OCI-LY7 (cell line): ENCODE measurements around the gene OPRL1. TPM values are rescaled to one million over a fixed set of nuclear protein-coding genes. Genes with fewer than 3 reads are reported as not detected.

ENCODE experiments used
- BruUV-seq: library from RNA; stranded (reverse); fragments of 400-500 nt; replicated peaks from 2 replicates; lab custom pipeline; 2021; lab: Mats Ljungman, UMichigan
- CTCF ChIA-PET: fragments of 300-600 bp; sonication (Branson Sonifier 250); formaldehyde crosslinking; loops from one replicate; lab custom pipeline; 2022; ENCODE audit warnings: antibody characterized with exemption; ENCODE audit not compliant: unreplicated experiment; lab: Charles Lee
- POLR2A ChIA-PET: fragments of 300-600 bp; sonication (Branson Sonifier 250); formaldehyde crosslinking; loops from one replicate; lab custom pipeline; 2022; ENCODE audit warnings: antibody characterized with exemption; lab: Charles Lee
- DNase-seq: peaks from one replicate; pipeline ENCODE4 v3.0.0-alpha.2; 2015; ENCODE audit warnings: low spot score
- H2AFZ ChIP-seq: fragments of 200-600 bp; sonication (generic), shearing (Covaris generic); 2 replicates; pipeline ENCODE4 v1.6.1; 2014; ENCODE audit warnings: mild to moderate bottlenecking, antibody characterized with exemption, low read length, moderate library complexity
- H3K27ac ChIP-seq: fragments of 200-600 bp; sonication (generic); 2 replicates; pipeline ENCODE4 v1.5.1; 2014; ENCODE audit warnings: mixed run types, low read depth, mild to moderate bottlenecking, moderate library complexity, low read length, inconsistent platforms; ENCODE audit not compliant: poor library complexity, severe bottlenecking
- H3K36me3 ChIP-seq: fragments of 200-600 bp; sonication (generic); 2 replicates; pipeline ENCODE4 v1.6.1; 2014; ENCODE audit warnings: mild to moderate bottlenecking, antibody characterized with exemption, low read length, moderate library complexity, mixed read lengths; ENCODE audit not compliant: insufficient read depth
- H3K4me1 ChIP-seq: fragments of 200-600 bp; sonication (generic); 2 replicates; pipeline ENCODE4 v1.5.1; 2014; ENCODE audit warnings: mild to moderate bottlenecking, low read length; ENCODE audit not compliant: insufficient read depth, poor library complexity, severe bottlenecking
- H3K4me2 ChIP-seq: fragments of 200-600 bp; sonication (generic); 2 replicates; pipeline ENCODE4 v1.6.1; 2014; ENCODE audit warnings: mild to moderate bottlenecking, low read length
- H3K4me3 ChIP-seq: fragments of 200-600 bp; sonication (generic); 2 replicates; pipeline ENCODE4 v1.5.1; 2014; ENCODE audit warnings: mild to moderate bottlenecking, low read depth, low read length; ENCODE audit not compliant: poor library complexity, severe bottlenecking
- H3K79me2 ChIP-seq: fragments of 200-600 bp; sonication (generic); 2 replicates; pipeline ENCODE4 v1.6.1; 2016; ENCODE audit warnings: low read depth, mild to moderate bottlenecking, low read length, moderate library complexity, mixed read lengths; ENCODE audit not compliant: insufficient read depth
- H3K9me2 ChIP-seq: fragments of 200-600 bp; sonication (generic); 2 replicates; pipeline ENCODE4 v1.6.1; 2016; ENCODE audit warnings: mild to moderate bottlenecking, low read length, mixed read lengths; ENCODE audit not compliant: insufficient read depth
- H3K9me3 ChIP-seq: fragments of 200-600 bp; sonication (generic); 2 replicates; pipeline ENCODE4 v1.6.1; 2014; ENCODE audit warnings: mild to moderate bottlenecking, mixed run types, low read length, mixed read lengths
- H4K20me1 ChIP-seq: fragments of 200-600 bp; sonication (generic); 2 replicates; pipeline ENCODE4 v1.6.1; 2014; ENCODE audit warnings: mild to moderate bottlenecking, antibody characterized with exemption, low read length, moderate library complexity, mixed read lengths; ENCODE audit not compliant: insufficient read depth
- EZH2phosphoT487 ChIP-seq: fragments of 200-600 bp; sonication (generic); IDR thresholded peaks from 2 replicates; pipeline ENCODE4 v1.6.1; 2018; ENCODE audit warnings: low read depth, borderline replicate concordance, mild to moderate bottlenecking, mixed run types, antibody characterized with exemption, low read length, moderate library complexity, mixed read lengths
- intact Hi-C: fragments of 100-400 bp; cut with micrococcal nuclease; formaldehyde crosslinking; loops from one replicate; pipeline ENCODE4 v1.10.0; 2022; ENCODE audit not compliant: unreplicated experiment
- total RNA-seq, 2 experiments: library from RNA; depleted of rRNA in 1 of 2; stranded (reverse); fragments of >200 nt in 1 of 2; shearing (Covaris generic) in 1 of 2; gene quantifications; 2 replicates each; pipeline ENCODE4 v1.2.3, GENCODE V29; 2014 to 2022
- TF ChIP-seq, protein P1 (sequence below): fragments of 200-600 bp; sonication (generic); conservative IDR thresholded peaks from 2 replicates; pipeline ENCODE4 v1.5.1; 2014; ENCODE audit warnings: mild to moderate bottlenecking, antibody characterized with exemption, low read length, moderate library complexity, mixed read lengths

OPRL1 gene
- total RNA-seq, 2 experiments from 2014 or later, result 6.4 to 7.6 TPM

GRCh38 chr20:64044484-64045247, 35.2 kb upstream of the OPRL1 start:
- Histone ChIP-seq H3K9me2 (no peaks in the 10 kb centered on the region), H4K20me1 (no peaks in the 10 kb centered on the region), H3K4me2 (no peak overlapping the region), H3K9me3 (no peaks in the 10 kb centered on the region), H2AFZ (no peak overlapping the region), H3K27ac (no peak overlapping the region), H3K4me3 (no peak overlapping the region), H3K79me2 (no peaks in the 10 kb centered on the region), H3K4me1 (peaks cover 13% of the 10 kb centered on the region), H3K36me3 (no peaks in the 10 kb centered on the region)
- ChIA-PET CTCF (no interaction called here), POLR2A (no interaction called here)
- BruUV-seq, result no TSS peak
- intact Hi-C loops, result no loop called here
- TF ChIP-seq, protein P1, sequence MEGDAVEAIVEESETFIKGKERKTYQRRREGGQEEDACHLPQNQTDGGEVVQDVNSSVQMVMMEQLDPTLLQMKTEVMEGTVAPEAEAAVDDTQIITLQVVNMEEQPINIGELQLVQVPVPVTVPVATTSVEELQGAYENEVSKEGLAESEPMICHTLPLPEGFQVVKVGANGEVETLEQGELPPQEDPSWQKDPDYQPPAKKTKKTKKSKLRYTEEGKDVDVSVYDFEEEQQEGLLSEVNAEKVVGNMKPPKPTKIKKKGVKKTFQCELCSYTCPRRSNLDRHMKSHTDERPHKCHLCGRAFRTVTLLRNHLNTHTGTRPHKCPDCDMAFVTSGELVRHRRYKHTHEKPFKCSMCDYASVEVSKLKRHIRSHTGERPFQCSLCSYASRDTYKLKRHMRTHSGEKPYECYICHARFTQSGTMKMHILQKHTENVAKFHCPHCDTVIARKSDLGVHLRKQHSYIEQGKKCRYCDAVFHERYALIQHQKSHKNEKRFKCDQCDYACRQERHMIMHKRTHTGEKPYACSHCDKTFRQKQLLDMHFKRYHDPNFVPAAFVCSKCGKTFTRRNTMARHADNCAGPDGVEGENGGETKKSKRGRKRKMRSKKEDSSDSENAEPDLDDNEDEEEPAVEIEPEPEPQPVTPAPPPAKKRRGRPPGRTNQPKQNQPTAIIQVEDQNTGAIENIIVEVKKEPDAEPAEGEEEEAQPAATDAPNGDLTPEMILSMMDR, result no peak
- TF ChIP-seq EZH2phosphoT487, result no peak
- no peak for DNase-seq

DNA sequence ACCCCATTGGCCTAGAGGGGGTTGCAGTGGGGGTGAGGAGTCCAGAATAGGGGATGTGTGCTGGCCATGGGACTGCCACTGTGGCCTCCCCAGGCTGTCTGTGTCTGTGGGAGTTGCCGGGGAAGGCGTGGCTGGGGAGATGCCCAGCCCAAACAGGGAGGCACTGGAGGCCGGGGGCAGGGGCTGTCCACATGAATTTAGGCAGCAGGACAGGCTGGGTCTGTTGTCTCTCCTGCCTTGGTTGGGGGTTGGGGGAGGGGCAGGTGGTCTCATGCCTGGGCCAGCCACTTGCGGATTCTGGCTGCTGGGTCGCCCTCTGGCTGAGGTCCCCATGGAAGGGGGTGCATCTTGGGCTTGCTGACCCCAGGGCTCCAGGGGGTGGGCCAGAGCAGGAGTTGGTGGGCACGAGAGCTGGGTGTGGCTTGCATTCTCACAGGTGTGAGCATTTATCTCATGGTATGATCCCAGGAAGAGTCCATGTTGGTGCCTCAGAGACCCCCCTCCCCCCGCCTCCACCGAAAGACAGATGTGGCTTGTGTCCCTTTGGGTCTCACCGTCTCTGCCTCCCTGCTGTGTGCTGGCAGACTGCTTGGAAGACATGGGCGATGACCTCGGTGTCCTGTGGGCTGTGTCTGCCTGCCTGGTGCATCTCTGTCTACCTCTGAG, 34.4 kb upstream of the OPRL1 start:
- Histone ChIP-seq H3K4me1 (peaks cover 13% of the 10 kb centered on the region), H3K4me2 (no peak overlapping the region), H2AFZ (no peak overlapping the region)

More for the DNA sequence above, 34.4 kb upstream of the OPRL1 start:
- POLR2A ChIA-PET, result no interaction called here
- no peak overlapping the region for H3K4me3 ChIP-seq
- H3K79me2 ChIP-seq, result no peaks in the 10 kb centered on the region
- intact Hi-C loops, result no loop called here
- no peak for DNase-seq
- no peaks in the 10 kb centered on the region for H3K9me2 ChIP-seq
- H4K20me1 ChIP-seq, result no peaks in the 10 kb centered on the region
- H3K9me3 ChIP-seq, result no peaks in the 10 kb centered on the region
- no peaks in the 10 kb centered on the region for H3K36me3 ChIP-seq
- no peak overlapping the region for H3K27ac ChIP-seq
- TF ChIP-seq EZH2phosphoT487, result no peak
- TF ChIP-seq, protein P1, result no peak
- BruUV-seq, result no TSS peak
- CTCF ChIA-PET, result interaction anchor here (0.5 kb wide), 1 partner anchor 15 kb away, joined by 6 read pairs; no protein-coding TSS in a partner anchor
